ENCODE measurements around the gene PDLIM5. TPM values are rescaled to one million over a fixed set of nuclear protein-coding genes. Genes with fewer than 3 reads are reported as not detected.

The PDLIM5 gene
- total and polyA plus RNA-seq, 9 donors = 24.9 to 160 (median 87.8) TPM

DNA sequence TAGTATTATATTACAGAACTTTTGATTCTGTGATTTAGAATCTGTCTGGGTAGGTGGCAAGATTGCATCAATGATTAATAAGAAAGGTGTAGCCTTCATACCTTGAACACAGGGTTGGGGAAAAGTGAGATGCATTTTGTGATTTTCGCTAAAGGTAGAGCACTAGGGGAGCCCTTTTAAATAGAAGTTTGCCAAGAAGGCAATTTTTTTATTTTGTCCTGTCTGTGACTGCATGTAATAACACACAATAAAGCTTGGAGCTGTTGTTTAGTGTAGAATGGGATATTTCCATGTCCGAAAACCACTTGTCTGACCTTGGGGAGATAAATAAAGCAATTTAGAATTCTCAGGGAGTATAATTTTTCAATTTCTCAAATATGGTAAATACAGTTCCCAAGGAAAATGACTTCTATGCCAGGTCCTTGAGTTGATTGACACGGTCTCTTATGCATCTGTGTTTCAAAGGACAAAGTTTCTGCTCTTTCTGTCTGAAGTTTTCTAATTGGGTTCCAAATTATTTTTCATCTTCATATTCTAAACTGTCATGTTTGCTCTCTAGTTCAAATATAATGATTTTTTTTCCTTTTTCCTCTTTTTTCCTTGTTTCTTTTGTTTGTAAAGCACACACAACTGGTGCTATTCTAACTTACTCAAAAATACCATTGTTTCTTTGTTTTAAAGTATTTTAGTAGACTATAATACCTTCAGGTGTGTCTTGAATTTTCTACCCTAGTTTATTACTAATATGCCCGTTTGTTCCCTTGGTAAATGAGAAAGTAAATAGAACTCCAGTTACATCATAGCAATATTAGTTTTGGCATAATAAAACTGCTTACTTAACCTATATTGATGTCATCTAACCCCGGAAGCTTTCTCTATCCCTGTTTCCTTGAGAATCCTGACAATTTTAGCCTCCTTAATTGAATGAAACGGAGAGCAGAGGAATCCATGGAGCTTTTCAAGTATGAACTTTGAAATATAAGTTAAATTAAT is 218.2 kb downstream of the PDLIM5 start:
- no peak for DNase-seq
- 58 to 77% (median 69%) methylated on average over 6 of the region's 6 CpGs for WGBS, 3 donors
- H3K4me1 ChIP-seq (ENCODE audit: insufficient read depth) = no peaks in the 10 kb centered on the region
- no peaks in the 10 kb centered on the region for H3K9me3 ChIP-seq
- H3K27me3 ChIP-seq = no peaks in the 10 kb centered on the region
- intact Hi-C loops (cut with DNase I) = no loop called here
- H3K27ac ChIP-seq = no peak overlapping the region
- no peaks in the 10 kb centered on the region for H3K36me3 ChIP-seq
- no peak for TF ChIP-seq EP300 (IDR thresholded peaks at IDR 0.05)
- no peak for TF ChIP-seq POLR2A (IDR thresholded peaks at IDR 0.05)
- TF ChIP-seq, protein P1, sequence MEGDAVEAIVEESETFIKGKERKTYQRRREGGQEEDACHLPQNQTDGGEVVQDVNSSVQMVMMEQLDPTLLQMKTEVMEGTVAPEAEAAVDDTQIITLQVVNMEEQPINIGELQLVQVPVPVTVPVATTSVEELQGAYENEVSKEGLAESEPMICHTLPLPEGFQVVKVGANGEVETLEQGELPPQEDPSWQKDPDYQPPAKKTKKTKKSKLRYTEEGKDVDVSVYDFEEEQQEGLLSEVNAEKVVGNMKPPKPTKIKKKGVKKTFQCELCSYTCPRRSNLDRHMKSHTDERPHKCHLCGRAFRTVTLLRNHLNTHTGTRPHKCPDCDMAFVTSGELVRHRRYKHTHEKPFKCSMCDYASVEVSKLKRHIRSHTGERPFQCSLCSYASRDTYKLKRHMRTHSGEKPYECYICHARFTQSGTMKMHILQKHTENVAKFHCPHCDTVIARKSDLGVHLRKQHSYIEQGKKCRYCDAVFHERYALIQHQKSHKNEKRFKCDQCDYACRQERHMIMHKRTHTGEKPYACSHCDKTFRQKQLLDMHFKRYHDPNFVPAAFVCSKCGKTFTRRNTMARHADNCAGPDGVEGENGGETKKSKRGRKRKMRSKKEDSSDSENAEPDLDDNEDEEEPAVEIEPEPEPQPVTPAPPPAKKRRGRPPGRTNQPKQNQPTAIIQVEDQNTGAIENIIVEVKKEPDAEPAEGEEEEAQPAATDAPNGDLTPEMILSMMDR (IDR thresholded peaks at IDR 0.05) = no peak
- no peak overlapping the region for H3K4me3 ChIP-seq

DNA sequence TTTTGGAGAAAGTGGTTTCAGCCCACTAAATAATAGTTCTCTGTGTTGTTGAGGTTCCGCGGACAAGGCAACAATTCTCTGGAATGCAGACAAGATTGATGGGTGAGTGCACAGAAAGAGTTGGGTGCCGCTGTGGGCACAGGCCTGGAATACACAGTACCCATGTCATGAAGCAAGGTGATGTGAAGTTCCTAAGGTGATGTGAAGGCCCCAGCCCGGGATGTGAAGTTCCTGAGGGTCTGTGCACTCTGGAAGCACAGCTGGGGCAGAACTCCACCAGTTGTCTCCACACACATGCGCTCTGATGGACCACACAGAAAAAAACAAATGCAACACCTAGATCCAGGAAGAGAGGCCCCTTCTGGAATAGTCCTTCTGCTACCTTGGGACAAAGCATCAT is 219.4 kb downstream of the PDLIM5 start:
- intact Hi-C loops (cut with DNase I) = no loop called here
- no peak for DNase-seq
- Histone ChIP-seq H3K4me1 (ENCODE audit: insufficient read depth) (no peaks in the 10 kb centered on the region), H3K36me3 (no peaks in the 10 kb centered on the region), H3K4me3 (no peak overlapping the region), H3K27ac (no peak overlapping the region), H3K9me3 (no peaks in the 10 kb centered on the region), H3K27me3 (no peaks in the 10 kb centered on the region)
- TF ChIP-seq EP300 (IDR thresholded peaks at IDR 0.05) = no peak
- TF ChIP-seq, protein P1 (IDR thresholded peaks at IDR 0.05) = no peak
- TF ChIP-seq POLR2A (IDR thresholded peaks at IDR 0.05) = no peak
- 87 to 97% (median 89%) methylated on average over 5 of the region's 5 CpGs for WGBS, 3 donors

DNA sequence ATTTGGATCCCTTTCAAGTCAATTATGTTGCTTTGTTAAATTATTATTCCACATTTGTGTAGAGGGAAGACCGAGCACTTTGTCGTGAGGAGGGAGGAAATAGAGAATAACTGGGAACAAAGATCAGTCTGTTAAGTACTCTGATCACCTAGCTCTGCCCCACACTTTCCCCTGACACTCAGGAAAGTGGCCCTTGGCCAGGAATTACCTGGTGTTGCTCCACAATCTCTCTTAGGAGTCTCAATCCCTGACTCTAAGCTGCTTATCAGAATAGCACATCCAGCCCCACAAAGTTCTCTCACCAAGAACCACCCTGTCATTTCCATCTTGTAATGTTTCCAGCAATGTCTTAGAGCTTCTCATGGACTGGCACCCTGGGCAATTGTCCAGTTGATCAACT is 222.2 kb downstream of the PDLIM5 start:
- 89 to 93% (median 89%) methylated on average over 2 of the region's 2 CpGs for WGBS, 3 donors
- TF ChIP-seq POLR2A (IDR thresholded peaks at IDR 0.05) = no peak
- TF ChIP-seq, protein P1 (IDR thresholded peaks at IDR 0.05) = no peak
- no peak for TF ChIP-seq EP300 (IDR thresholded peaks at IDR 0.05)
- no peaks in the 10 kb centered on the region for H3K9me3 ChIP-seq
- H3K4me3 ChIP-seq = no peak overlapping the region
- no peaks in the 10 kb centered on the region for H3K36me3 ChIP-seq
- DNase-seq = no peak
- intact Hi-C loops (cut with DNase I) = no loop called here
- H3K27ac ChIP-seq = no peak overlapping the region
- H3K4me1 ChIP-seq (ENCODE audit: insufficient read depth) = no peaks in the 10 kb centered on the region
- H3K27me3 ChIP-seq = no peaks in the 10 kb centered on the region

DNA sequence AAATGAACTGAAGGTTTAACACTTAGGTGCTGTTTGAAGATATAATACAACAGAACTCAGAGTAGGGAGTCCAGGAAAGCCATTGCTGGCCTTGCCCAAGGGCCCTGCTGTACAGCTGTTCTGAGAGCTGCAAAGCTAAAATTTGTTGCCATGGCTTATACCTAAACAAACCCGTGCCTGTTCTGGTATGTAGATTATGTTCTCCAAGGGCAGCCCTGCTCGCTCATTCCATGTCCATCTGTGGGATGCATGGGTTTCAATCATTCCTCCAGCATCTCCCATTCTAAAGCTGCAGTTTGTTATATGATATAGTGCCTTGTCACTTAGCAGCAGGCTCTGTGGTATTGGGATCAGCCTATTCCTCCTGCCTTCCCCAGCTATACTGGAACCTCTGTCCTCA is 225.2 kb downstream of the PDLIM5 start:
- H3K36me3 ChIP-seq = no peaks in the 10 kb centered on the region
- no peaks in the 10 kb centered on the region for H3K4me1 ChIP-seq (ENCODE audit: insufficient read depth)
- WGBS, 3 donors = 3 to 20% (median 10%) methylated on average over 2 of the region's 2 CpGs
- no peak for DNase-seq
- intact Hi-C loops (cut with DNase I) = no loop called here
- H3K9me3 ChIP-seq = no peaks in the 10 kb centered on the region
- no peak overlapping the region for H3K4me3 ChIP-seq
- H3K27me3 ChIP-seq = no peaks in the 10 kb centered on the region
- TF ChIP-seq EP300 (IDR thresholded peaks at IDR 0.05) = no peak
- TF ChIP-seq, protein P1 (IDR thresholded peaks at IDR 0.05) = no peak
- no peak for TF ChIP-seq POLR2A (IDR thresholded peaks at IDR 0.05)
- H3K27ac ChIP-seq = no peak overlapping the region
